ENCODE results near the gene NLN. TPM values are rescaled to one million over a fixed set of nuclear protein-coding genes. Genes with fewer than 3 reads are reported as not detected.

Gene NLN
- polyA plus RNA-seq, 1 experiment, result 15.4 TPM

- H3K27me3 ChIP-seq (ENCODE audit: control insufficient read depth, insufficient read depth, low read length), result no peaks in the 10 kb centered on the region
- no peaks in the 10 kb centered on the region for H3K36me3 ChIP-seq (ENCODE audit: control insufficient read depth, insufficient read depth, low read length)
- no peak for DNase-seq (ENCODE audit: low read depth)
- POLR2A ChIA-PET, result interaction anchor here (0.6 kb wide), 1 partner anchor 1231 kb away, joined by 3 read pairs; no protein-coding TSS in a partner anchor
- CTCF ChIA-PET, result interaction anchor here (0.6 kb wide), 1 partner anchor 390 kb away, joined by 3 read pairs; no protein-coding TSS in a partner anchor
- no peak for TF ChIP-seq CTCF (IDR thresholded peaks at IDR 0.05; ENCODE audit: insufficient read depth, low read depth, low read length)
- H3K4me3 ChIP-seq (ENCODE audit: low read depth, low read length), result no peak overlapping the region
Measured at GRCh38 chr5:65765582-65765981, 43.6 kb downstream of the NLN start.

GRCh38 chr5:65766175-65766574, 44.2 kb downstream of the NLN start:
- POLR2A ChIA-PET, result interaction anchor here (0.6 kb wide), 1 partner anchor 1230 kb away, joined by 3 read pairs; no protein-coding TSS in a partner anchor
- no peaks in the 10 kb centered on the region for H3K27me3 ChIP-seq (ENCODE audit: control insufficient read depth, insufficient read depth, low read length)
- CTCF ChIA-PET, result interaction anchor here (0.6 kb wide), 1 partner anchor 390 kb away, joined by 3 read pairs; no protein-coding TSS in a partner anchor

GRCh38 chr5:65766781-65767180, 44.8 kb downstream of the NLN start:
- ChIA-PET CTCF (no interaction called here), POLR2A (no interaction called here)
- Histone ChIP-seq H3K36me3 (ENCODE audit: control insufficient read depth, insufficient read depth, low read length) (no peaks in the 10 kb centered on the region), H3K27me3 (ENCODE audit: control insufficient read depth, insufficient read depth, low read length) (no peaks in the 10 kb centered on the region), H3K4me3 (ENCODE audit: low read depth, low read length) (no peak overlapping the region)
- TF ChIP-seq CTCF (IDR thresholded peaks at IDR 0.05; ENCODE audit: insufficient read depth, low read depth, low read length), result no peak
- DNase-seq (ENCODE audit: low read depth), result no peak

More at GRCh38 chr5:65766175-65766574, 44.2 kb downstream of the NLN start:
- Histone ChIP-seq H3K36me3 (ENCODE audit: control insufficient read depth, insufficient read depth, low read length) (no peaks in the 10 kb centered on the region), H3K4me3 (ENCODE audit: low read depth, low read length) (no peak overlapping the region)
- TF ChIP-seq CTCF (IDR thresholded peaks at IDR 0.05; ENCODE audit: insufficient read depth, low read depth, low read length), result no peak
- DNase-seq (ENCODE audit: low read depth), result no peak

GRCh38 chr5:65767565-65767964, 45.6 kb downstream of the NLN start:
- POLR2A ChIA-PET, result no interaction called here
- TF ChIP-seq CTCF (IDR thresholded peaks at IDR 0.05; ENCODE audit: insufficient read depth, low read depth, low read length), result no peak
- CTCF ChIA-PET, result no interaction called here
- DNase-seq (ENCODE audit: low read depth), result no peak
- Histone ChIP-seq H3K27me3 (ENCODE audit: control insufficient read depth, insufficient read depth, low read length) (no peaks in the 10 kb centered on the region), H3K4me3 (ENCODE audit: low read depth, low read length) (no peak overlapping the region), H3K36me3 (ENCODE audit: control insufficient read depth, insufficient read depth, low read length) (no peaks in the 10 kb centered on the region)

GRCh38 chr5:65768723-65769346, 46.8 kb downstream of the NLN start:
- no peaks in the 10 kb centered on the region for H3K36me3 ChIP-seq (ENCODE audit: control insufficient read depth, insufficient read depth, low read length)
- ChIA-PET POLR2A (interaction anchor here (0.6 kb wide), 1 partner anchor 33 kb away, joined by 3 read pairs; no protein-coding TSS in a partner anchor), CTCF (interaction anchor here (0.8 kb wide), 1 partner anchor 41 kb away, joined by 3 read pairs; no protein-coding TSS in a partner anchor)
- no peaks in the 10 kb centered on the region for H3K27me3 ChIP-seq (ENCODE audit: control insufficient read depth, insufficient read depth, low read length)
- no peak for DNase-seq (ENCODE audit: low read depth)
- TF ChIP-seq CTCF (IDR thresholded peaks at IDR 0.05; ENCODE audit: insufficient read depth, low read depth, low read length), result no peak
- H3K4me3 ChIP-seq (ENCODE audit: low read depth, low read length), result no peak overlapping the region
